Renal pelvis (tissue), 4 donors: ENCODE results near the gene GRB10. TPM values are rescaled to one million over a fixed set of nuclear protein-coding genes. Genes with fewer than 3 reads are reported as not detected.

ENCODE experiments used
- DNase-seq: peaks from one replicate; pipeline ENCODE4 v3.0.0-alpha.2; 2013
- polyA plus RNA-seq, 3 donors: library from polyadenylated mRNA; unstranded; fragments of 120-200 nt; gene quantifications; one replicate each; pipeline ENCODE4 v1.2.1, GENCODE V29; 2013; ENCODE audit not compliant: insufficient read length in 3 of 3

GRB10 gene
- polyA plus RNA-seq, 3 donors, result 31.3 to 50.8 (median 45.3) TPM

DNA sequence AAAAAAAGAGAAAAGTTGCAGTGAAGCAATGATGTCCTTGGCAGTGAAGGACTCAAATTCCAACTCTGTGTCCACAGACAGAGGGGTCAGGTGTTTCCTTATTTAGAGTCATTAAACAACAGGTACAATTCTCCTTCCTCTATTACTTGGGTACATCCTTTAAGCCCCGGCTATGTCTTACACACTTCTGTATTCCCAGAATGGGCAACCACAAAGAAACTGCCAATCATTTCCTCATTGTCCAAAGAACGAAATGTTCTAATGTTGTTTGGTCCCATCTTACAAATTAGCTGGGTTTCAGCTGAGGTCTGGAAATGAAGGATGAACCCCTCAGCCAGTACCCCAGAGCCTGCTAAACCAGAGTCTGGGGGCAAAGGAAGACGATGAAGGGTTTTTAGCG lies 59.5 kb downstream of the GRB10 start:
- no peak for DNase-seq

DNA sequence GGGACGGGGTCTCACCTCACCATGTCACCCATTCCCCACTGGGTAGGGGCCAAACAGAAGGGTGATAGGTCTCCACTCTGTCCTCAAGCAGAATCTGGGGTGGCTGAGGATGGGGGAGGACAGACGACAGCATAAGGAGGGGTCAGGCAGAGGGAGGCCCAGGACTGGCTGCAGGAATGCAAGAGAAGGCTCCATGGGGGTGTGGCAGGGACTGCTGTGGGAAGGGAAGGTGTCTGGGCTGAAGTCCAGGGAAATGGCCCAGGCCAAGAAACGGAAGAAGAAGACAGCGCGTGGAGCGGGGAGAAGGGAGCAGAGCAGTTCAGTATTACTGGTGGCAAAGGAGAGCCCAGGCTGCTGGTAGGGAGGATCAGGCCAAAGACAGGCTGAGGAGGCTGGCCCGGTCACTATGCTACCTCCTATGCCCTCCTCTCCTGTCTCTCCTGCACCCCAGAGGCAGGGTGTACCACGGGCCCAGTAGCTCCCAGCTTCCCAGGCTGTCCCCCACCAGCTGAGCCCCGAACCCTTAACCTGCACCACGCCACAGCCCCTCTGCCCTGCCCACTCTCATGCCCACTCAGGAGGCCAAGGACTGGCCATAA lies 60.9 kb downstream of the GRB10 start:
- DNase-seq, result no peak

DNA sequence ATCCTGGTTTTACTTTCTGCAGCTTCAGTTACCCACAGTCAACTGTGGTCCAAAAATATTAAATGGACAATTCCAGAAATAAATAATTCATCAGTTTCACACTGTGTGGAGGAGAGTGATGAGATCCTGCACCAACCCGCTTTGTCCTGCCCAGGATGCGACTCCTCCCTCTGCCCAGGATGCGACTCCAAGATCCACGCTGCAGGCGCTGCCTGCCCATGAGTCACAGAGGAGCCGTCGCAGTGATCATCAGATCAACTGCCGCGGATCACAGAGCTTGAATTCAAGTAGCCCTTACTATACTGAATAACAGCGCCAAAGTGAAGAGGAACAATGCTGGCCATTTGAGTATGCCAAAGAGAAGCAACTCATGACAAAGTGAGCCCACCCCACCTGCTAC lies 61.5 kb downstream of the GRB10 start:
- no peak for DNase-seq

DNA sequence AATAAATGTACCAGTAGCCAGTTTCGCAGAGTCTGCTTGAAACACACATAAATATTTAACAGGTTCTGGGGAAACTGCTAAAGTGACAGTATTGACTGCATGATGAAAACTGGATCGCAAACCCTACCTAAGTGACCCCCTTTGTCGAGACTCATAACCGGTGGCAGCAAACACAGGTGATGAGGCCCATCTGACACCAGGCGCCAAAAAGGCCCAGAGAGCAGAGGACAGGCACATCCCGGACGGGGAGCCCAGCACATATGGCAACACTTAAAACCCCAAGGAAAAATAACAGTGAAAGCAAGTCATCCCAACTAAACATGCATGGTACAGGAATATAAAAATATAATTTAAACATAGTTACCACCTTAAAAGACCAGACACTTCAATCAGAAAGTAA lies 62.4 kb downstream of the GRB10 start:
- DNase-seq, result no peak

DNA sequence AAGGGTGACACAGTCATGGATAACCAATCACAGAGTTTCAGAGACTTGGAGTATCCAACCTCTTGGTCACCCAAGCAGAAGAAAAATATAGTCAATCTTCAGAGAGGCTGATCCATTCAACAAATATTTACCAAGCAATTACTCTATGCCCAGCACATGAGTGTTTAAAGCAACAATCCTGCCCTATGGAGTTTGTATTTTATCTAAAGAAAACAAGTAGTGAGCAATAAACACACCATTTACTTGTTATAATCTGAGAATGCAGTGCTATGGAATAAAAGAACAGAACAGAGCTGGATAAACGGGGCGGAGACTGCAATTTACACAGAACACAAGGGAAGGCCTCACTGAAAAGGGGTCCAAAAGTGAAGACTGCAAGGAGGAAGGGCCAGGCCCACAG lies 63.8 kb downstream of the GRB10 start:
- DNase-seq, result no peak

DNA sequence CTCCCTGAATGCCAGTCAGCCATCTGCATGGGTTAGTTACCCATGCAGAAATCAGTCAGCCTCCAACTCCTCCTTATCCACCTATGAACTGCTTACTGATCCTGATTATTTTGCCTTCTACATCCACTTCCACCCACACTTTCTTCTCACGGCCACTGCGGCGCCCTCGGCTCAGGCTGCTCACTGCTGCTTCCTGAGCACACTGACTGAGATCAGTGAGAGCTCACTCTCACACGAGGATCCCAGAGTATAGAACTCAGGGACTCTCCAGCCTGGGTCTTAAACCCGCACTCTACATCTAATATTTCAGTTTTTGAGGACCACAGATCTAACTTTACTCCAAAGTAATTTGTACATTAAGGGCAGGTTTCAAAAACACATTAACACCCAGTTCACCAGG lies 64.4 kb downstream of the GRB10 start:
- DNase-seq, result no peak

DNA sequence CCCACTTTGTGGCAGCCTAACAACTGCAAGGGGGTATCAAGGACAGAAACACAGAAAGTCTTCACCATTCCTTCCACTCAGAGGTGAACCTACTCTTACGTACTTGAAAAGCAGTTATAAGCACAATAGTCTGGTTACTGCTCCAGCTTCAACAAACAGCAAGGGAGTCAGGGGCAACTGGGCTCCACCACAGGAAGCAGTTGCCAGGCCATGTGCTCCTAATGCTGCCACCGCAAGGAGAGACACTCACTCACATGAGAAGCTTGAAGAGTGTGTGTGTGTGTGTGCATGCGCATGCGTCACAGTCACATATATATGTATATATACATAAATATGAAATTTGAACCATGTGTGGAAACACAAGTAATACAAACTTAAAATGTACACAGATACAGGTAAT lies 65.5 kb downstream of the GRB10 start:
- no peak for DNase-seq

DNA sequence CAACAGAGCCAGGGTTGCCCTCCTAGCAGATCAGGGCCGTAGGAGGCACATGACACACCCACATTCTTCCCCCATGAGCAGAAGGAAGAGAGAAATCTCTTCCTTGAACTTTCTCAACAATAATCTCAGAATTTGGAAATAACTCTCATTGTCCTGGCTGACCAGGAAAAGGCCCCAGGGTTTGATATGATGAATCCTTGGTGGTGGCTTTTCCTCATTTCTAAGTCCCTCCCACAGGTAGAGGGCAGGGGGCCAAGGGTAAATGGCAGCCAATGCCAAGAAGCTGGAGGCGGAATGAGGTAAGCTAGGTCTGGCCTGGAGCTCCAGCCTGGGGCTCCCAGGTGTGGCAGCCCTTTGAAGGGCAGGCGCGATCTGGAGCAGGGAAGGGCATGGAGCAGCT lies 67.8 kb downstream of the GRB10 start:
- no peak for DNase-seq

DNA sequence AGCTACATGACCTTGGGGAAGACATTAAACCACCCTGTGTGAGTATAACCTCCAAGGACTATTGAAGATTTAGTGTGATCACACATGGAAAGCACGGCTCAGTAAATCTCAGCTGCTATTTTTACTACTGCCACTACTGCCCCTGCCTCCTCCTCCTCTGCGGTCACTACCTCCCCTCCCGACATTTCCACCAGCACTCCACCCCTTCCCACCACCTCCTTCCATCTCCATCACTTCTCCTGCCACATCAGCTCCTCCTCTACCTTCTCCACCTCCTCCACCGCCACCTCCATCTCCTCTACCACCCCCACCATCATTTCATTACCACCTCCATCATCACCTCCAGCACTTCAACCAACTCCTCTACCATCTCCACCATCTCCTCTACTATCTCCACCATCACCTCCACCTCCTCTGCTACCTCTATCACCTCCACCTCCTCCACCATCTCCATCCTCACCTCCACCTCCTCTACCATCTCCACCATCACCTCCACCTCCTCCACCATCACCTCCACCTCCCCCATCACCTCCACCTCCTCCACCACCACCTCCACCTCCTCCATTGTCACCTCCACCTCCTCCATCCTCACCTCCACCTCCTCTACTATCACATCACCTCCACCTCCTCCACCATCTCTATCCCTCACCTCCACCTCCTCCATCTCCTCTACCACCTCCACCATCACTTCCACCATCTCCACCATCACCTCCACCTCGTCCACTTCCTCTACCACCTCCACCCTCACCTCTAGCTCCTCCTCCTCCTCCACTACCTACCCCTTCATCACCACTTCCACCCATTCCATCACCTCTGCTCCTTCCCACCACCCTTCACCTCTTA lies 69.4 kb downstream of the GRB10 start:
- DNase-seq, result no peak

DNA sequence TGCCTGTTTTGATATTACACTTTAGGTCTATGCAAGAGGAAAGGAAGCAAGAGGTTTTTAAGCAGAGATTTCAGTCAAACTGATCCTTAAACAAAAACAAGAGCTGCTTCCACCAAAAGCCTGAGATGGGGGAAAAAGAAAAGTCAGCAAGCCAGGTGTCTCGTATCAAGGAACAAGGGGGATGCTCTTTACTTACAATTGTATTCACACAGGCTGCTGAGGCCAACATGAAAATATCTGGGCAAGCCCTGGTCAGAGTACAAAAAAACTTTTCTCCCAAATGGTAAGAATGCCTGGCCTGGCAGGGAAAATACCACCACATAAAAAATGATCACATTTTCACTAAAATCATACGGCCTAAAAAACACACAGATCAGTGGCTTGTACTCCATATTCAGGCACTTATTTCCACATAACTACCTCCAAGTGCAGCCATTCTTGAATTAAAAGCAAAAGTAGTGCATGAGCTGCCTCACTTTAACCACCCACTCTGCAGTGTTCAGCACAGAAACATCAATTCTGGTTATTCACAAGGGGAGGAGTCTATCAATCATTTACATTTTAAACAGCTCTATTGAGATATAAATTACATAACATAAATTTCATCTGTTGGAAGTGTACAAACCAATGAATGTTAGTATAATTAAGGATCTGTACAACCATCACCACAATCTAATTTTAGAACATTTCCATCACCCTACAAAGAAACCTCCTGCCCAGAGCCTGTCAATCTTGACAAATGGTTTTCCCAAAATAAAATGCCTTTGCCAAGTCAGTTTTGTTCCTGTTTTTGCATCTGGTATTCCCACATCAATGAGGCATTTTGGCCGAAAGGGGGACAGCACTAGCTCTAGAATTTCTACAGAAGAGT lies 70.2 kb downstream of the GRB10 start:
- no peak for DNase-seq

DNA sequence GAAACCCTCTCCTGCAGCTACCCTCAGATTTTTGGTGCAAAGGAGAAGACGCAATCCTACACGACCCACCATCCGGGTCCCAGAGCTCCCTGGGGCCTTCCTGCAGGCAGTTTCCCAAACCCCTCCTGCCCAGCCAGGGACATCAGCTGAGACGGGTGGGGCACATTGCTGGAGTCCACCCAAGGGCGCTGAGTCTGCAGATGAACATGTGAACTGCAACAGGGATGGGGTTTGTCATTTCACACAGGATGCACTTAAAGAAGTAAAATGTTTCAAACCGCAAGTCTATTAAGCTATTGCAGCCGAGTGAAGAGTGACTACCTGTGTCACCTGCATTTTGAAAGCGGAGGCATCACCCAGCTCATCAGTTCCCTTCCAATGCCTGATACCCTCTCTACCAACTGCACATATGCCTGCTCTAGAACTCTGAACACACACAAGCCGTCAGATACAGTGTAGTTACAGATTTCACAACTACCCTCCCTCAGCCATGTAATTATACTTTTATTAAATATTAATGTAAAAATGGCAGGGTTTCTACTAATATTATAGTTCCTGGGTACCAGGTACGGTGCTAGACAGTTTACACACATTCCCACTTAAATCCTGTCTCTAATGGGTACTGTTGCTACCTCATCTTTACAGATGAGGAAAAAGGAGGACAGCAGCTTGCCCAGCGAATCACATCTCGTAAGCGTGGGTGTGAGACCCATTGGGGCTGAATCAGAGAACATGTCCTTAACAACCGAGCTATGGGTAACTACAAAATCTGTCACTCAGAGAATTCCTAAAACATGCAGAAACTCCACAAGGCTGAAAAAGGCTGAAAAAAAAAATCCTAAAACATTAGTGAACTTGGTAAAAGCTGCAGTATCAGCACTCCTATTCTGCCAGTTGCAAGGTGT lies 71.2 kb downstream of the GRB10 start:
- DNase-seq, result no peak

DNA sequence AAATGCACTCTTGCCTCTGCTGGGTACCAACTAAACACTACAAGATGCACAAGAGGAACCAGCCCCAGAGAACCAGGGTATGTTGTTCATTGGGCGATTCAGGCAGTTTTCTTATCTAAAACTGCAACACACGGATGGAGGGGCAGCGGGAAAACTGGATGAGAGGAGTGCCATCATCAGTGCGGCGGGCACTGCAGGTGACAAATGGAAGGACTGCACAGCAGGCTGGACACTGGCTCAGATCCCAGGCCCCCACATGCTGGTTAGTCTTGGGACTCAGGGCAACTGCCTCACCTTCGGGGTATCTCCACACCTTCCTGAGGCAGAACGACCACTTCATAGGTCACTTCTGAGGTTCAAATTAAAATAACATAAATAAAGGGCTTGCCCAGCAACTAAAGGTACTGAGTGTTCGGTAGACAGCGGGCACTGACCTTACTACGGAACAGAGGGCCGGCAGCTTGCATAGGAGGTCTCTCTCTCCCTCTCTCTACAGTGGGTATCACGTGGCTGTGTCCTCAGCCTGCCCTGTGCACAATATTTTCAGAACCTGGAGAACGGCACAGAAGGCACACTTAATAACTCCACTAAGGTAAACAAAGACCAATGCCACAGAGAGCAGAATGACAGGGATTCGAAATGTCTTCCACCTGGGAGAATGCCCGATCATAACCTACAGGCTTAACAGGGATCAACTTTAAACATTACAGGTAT lies 72.1 kb downstream of the GRB10 start:
- DNase-seq, result no peak

DNA sequence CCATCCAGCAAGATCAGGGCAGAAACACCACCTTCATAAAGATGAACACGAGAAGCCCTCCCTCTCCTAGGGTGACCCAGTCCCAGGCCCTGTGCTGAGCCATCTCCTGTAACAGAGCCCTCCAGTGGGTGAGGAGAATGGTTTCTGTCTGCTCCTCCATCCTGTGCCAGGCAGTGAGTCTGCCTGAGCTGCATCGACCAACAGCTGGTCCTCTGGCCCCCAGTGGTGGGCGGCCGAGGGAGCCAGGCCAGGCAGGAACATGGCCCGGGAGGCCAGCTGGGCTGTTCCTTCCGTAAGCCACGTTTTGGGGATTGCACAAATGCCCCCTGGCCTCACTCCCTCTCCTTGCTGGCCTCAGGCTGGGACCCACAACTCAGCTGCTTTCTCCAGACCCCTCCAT lies 73.5 kb downstream of the GRB10 start:
- DNase-seq, result no peak

DNA sequence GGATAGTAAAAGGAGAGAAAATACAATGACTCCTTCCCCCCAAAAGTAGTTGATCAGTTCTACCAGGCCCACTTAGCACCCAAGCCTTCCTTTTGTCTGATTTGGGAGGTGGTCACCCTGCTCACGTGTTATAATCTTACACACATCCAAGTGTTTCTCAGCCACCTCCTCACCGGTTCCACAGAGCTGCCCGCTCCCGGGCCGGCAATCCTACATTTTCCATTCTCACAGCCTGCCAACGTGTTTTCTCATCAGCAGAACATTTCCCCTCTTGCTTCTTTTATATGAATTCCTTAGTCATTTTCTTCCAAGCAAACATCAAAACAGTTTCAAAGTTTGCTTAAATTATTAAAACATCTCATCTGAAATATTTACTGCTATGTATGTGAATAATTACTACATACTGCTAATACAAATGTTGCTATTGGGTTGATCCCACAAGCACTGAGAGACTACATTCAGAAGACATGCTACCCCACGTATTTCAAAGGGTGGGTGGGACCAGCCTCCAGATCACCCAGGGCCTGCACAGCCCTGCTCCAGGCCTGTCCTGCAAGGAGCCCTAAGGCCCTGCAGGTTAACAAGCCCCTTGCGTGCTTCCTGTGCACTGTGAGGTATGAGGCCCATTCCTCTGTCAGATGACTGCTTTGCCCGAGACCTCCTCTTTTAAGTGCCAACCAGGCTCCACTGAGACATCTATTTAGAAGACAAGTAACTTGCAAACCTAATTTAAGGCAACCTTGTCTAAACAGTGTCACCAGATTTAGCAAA lies 75.3 kb downstream of the GRB10 start:
- DNase-seq, result no peak

DNA sequence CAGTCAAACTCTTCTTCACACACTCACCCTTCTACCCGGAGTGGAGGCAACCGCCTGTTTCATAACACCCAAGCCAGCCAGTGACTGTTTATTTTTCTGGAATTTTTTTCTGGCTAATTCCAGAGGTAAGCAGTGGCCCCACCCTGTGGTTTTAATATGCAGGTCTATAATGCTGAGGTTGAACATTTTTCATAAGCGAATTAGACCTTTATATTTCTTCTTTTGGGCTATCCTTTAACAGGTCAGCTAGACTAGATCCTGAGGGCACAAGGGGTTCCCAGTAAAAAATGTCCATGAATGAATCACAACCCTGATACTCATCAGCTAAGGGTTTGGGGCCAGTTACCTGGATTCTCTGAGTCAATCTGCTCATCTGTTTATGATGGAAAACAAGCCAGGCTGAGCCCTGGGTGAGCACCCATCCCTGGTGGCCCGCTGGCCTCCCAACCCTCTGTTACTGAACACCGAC lies 76.2 kb downstream of the GRB10 start:
- DNase-seq, result no peak

DNA sequence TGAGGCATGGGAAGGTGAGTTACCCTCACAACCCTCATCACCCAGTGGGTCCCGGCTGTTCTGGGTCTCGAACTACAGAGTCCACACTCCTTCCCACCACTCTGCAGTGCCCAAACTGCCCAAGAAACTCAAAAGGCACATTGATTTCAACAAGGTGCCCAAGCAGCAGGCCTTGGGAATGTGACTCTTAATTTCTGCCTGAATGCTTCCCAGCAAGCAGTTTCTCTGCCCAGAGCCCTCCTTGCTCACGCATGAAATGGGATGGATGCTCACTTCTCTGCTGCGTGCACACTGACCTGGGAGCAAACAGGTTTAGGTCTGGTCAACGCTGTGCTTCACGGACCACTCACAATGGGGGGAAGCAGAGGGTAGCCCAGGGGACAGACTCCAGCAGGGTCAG lies 77.9 kb downstream of the GRB10 start:
- DNase-seq, result no peak

DNA sequence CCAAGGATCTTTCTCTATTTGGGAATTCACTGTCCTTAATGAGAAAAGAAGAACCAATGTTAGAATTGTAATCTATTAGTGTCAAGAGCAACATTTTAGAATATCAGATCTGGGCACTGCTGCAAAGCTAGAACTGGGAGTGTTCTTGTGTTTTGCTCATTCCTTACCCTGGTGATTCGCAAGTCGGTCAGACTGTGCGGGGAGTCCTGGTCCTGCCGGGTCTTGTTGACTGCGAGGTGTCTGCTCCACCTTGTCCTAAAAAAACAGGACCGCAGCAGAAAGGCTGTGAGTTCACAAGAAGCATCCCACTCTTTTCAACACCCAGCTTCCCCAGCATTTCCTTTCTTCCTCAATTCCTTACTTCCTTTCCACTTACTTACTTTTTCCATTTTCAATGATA lies 79.0 kb downstream of the GRB10 start:
- DNase-seq, result no peak

DNA sequence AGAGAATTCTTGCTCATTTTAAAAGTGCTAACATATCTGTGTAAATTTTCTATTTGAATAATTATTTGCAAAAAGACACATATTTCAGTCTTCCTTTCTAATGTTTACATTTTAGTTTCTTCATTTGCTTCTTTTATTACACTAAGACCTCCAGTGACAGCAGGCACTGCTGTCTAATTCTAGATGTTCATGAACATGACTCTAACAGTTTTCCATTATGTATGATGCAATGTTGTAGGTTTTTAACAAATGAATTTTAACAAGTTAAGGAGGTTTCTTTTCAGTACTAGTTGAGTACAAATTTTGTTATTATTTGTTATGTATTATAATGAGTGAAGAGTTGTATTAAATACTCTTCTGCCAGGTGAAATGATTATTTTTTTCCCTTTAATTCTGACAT lies 83.6 kb downstream of the GRB10 start:
- no peak for DNase-seq

DNA sequence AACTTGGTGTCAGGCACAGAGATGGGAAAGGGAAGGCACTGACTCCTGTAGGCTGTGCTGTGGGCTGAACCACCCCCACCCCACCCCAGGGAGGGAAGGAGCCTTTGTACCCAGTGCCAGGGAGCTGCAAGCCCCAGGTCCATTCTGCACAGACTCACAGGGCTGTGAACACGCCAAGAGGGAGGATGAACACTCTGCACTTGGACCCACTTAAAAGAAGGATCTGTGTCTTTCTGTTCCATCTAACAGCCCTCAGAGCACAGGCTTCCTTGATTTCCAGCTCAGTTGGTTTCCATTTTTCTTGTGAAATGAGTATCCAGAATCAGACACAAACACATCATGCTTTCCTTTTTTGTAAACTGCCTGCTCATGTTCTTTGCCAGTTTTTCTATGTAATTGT lies 84.9 kb downstream of the GRB10 start:
- DNase-seq, result no peak
